ENCODE results near the gene ADORA1.

ADORA1 gene

GRCh38 chr1:203177036-203177405, 49.5 kb downstream of the ADORA1 start:
- Histone ChIP-seq H4K20me1 (ENCODE audit: low read depth, low read length) (no peaks in the 10 kb centered on the region), H3F3A (ENCODE audit: insufficient read depth) (no peaks in the 10 kb centered on the region), H2AFZ (ENCODE audit: low read depth, low read length, severe bottlenecking) (no peak overlapping the region), H3K9ac (ENCODE audit: low read length) (no peak overlapping the region), H3K9me3 (ENCODE audit: insufficient read depth, low read length) (no peaks in the 10 kb centered on the region), H3K9me2 (replicated peaks; ENCODE audit: insufficient read depth, low read length) (no peaks in the 10 kb centered on the region), H3K36me3 (ENCODE audit: low read length) (no peaks in the 10 kb centered on the region), H3K79me2 (ENCODE audit: insufficient read depth, low read length) (no peaks in the 10 kb centered on the region), H3K27me3 (ENCODE audit: low read length) (no peaks in the 10 kb centered on the region), H3K27ac (ENCODE audit: low read depth, low read length) (no peak overlapping the region), H3K4me3 (ENCODE audit: insufficient read depth, low read length, poor library complexity, severe bottlenecking) (no peak overlapping the region), H3K4me2 (ENCODE audit: low read depth, low read length, poor library complexity, severe bottlenecking) (no peak overlapping the region)
- TF ChIP-seq EZH2phosphoT487 (conservative IDR thresholded peaks at IDR 0.05; ENCODE audit: low read length) (no peak), CTCF (IDR thresholded peaks at IDR 0.05; ENCODE audit: insufficient read depth, low read length, poor library complexity, severe bottlenecking) (no peak)

GRCh38 chr1:203177470-203178039, 50.0 kb downstream of the ADORA1 start:
- no peaks in the 10 kb centered on the region for H3K36me3 ChIP-seq (ENCODE audit: low read length)
- no peaks in the 10 kb centered on the region for H3K79me2 ChIP-seq (ENCODE audit: insufficient read depth, low read length)
- no peaks in the 10 kb centered on the region for H4K20me1 ChIP-seq (ENCODE audit: low read depth, low read length)
- no peak overlapping the region for H3K4me3 ChIP-seq (ENCODE audit: insufficient read depth, low read length, poor library complexity, severe bottlenecking)
- H3K9me3 ChIP-seq (ENCODE audit: insufficient read depth, low read length), result no peaks in the 10 kb centered on the region
- H3K4me2 ChIP-seq (ENCODE audit: low read depth, low read length, poor library complexity, severe bottlenecking), result no peak overlapping the region
- no peaks in the 10 kb centered on the region for H3K27me3 ChIP-seq (ENCODE audit: low read length)
- H3K27ac ChIP-seq (ENCODE audit: low read depth, low read length), result no peak overlapping the region
- H3K9ac ChIP-seq (ENCODE audit: low read length), result no peak overlapping the region
- no peaks in the 10 kb centered on the region for H3K9me2 ChIP-seq (replicated peaks; ENCODE audit: insufficient read depth, low read length)
- TF ChIP-seq CTCF (IDR thresholded peaks at IDR 0.05; ENCODE audit: insufficient read depth, low read length, poor library complexity, severe bottlenecking) (no peak), EZH2phosphoT487 (conservative IDR thresholded peaks at IDR 0.05; ENCODE audit: low read length) (no peak)
- no peak overlapping the region for H2AFZ ChIP-seq (ENCODE audit: low read depth, low read length, severe bottlenecking)
- H3F3A ChIP-seq (ENCODE audit: insufficient read depth), result no peaks in the 10 kb centered on the region

GRCh38 chr1:203178083-203178482, 50.6 kb downstream of the ADORA1 start:
- H4K20me1 ChIP-seq (ENCODE audit: low read depth, low read length), result no peaks in the 10 kb centered on the region
- no peak overlapping the region for H3K4me3 ChIP-seq (ENCODE audit: insufficient read depth, low read length, poor library complexity, severe bottlenecking)
- TF ChIP-seq EZH2phosphoT487 (conservative IDR thresholded peaks at IDR 0.05; ENCODE audit: low read length), result no peak
- no peak for TF ChIP-seq CTCF (IDR thresholded peaks at IDR 0.05; ENCODE audit: insufficient read depth, low read length, poor library complexity, severe bottlenecking)
- H3K79me2 ChIP-seq (ENCODE audit: insufficient read depth, low read length), result no peaks in the 10 kb centered on the region
- no peak overlapping the region for H3K4me2 ChIP-seq (ENCODE audit: low read depth, low read length, poor library complexity, severe bottlenecking)
- no peak overlapping the region for H3K9ac ChIP-seq (ENCODE audit: low read length)
- H3K9me3 ChIP-seq (ENCODE audit: insufficient read depth, low read length), result no peaks in the 10 kb centered on the region
- H3K9me2 ChIP-seq (replicated peaks; ENCODE audit: insufficient read depth, low read length), result no peaks in the 10 kb centered on the region
- H3K36me3 ChIP-seq (ENCODE audit: low read length), result no peaks in the 10 kb centered on the region
- no peak overlapping the region for H2AFZ ChIP-seq (ENCODE audit: low read depth, low read length, severe bottlenecking)
- H3K27ac ChIP-seq (ENCODE audit: low read depth, low read length), result no peak overlapping the region
- H3K27me3 ChIP-seq (ENCODE audit: low read length), result no peaks in the 10 kb centered on the region
- H3F3A ChIP-seq (ENCODE audit: insufficient read depth), result no peaks in the 10 kb centered on the region

Data from SU-DHL-6 (cell line).